AG08396 (cell line): ENCODE measurements around the gene NFAM1.
A peak's percentile ranks its signal among the peaks of the same experiment; 100 is the strongest.

Source experiments
- DNase-seq: peaks from one replicate; pipeline ENCODE4 v3.0.0; 2012; ENCODE audit warnings: low spot score, mixed read lengths

Gene NFAM1

GRCh38 chr22:42416671-42417230 lies 15.5 kb downstream of the NFAM1 start:
- DNase-seq: no peak

- DNase-seq: no peak
Observed at GRCh38 chr22:42414565-42415303, 17.5 kb downstream of the NFAM1 start.

GRCh38 chr22:42414021-42414420 lies 18.2 kb downstream of the NFAM1 start:
- no peak for DNase-seq

GRCh38 chr22:42412744-42413333 lies 19.4 kb downstream of the NFAM1 start:
- no peak for DNase-seq

GRCh38 chr22:42410708-42411107 lies 21.5 kb downstream of the NFAM1 start:
- no peak for DNase-seq

GRCh38 chr22:42408810-42409529 lies 23.2 kb downstream of the NFAM1 start:
- no peak for DNase-seq

- no peak for DNase-seq
Observed at GRCh38 chr22:42408276-42408675, 23.9 kb downstream of the NFAM1 start.

GRCh38 chr22:42404266-42404665 lies 27.9 kb downstream of the NFAM1 start:
- DNase-seq: no peak

- no peak for DNase-seq
Observed at GRCh38 chr22:42401535-42402334, 30.5 kb downstream of the NFAM1 start.

- DNase-seq: no peak
Observed at GRCh38 chr22:42400811-42401534, 31.2 kb downstream of the NFAM1 start.

GRCh38 chr22:42399315-42400271 lies 32.6 kb downstream of the NFAM1 start:
- no peak for DNase-seq

- no peak for DNase-seq
Observed at GRCh38 chr22:42397332-42398249, 34.6 kb downstream of the NFAM1 start.

GRCh38 chr22:42396621-42397331 lies 35.4 kb downstream of the NFAM1 start:
- no peak for DNase-seq

- no peak for DNase-seq
Observed at GRCh38 chr22:42389143-42389542, 43.1 kb downstream of the NFAM1 start.

- DNase-seq: peak; percentile 41
Observed at GRCh38 chr22:42388130-42388797, 43.9 kb downstream of the NFAM1 start.

GRCh38 chr22:42387631-42388030 lies 44.6 kb downstream of the NFAM1 start:
- DNase-seq: no peak

GRCh38 chr22:42385696-42386095 lies 46.5 kb downstream of the NFAM1 start:
- no peak for DNase-seq

- DNase-seq: no peak
Observed at GRCh38 chr22:42384506-42384905, 47.7 kb downstream of the NFAM1 start.
